Activated gamma-delta T cell (primary cell): Measurements from ENCODE around the gene WDR4.
A peak's percentile ranks its signal among the peaks of the same experiment; 100 is the strongest.
"Not testable (repeated sequence)": the region's sequence is repeated elsewhere in the genome, so short reads cannot be mapped to it uniquely, and the experiment has no call there.

Source experiments
- DNase-seq: peaks from one replicate; lab custom pipeline; 2025; lab: John Stamatoyannopoulos, UW
- total RNA-seq, 2 donors: gene quantifications; one replicate each; lab custom pipeline; 2026; lab: John Stamatoyannopoulos, UW

The WDR4 gene
- total RNA-seq: 10.6 to 18.9 reads per million in 2 donors

GRCh38 chr21:42878993-42879787 is at the start of gene WDR4:
WDR4 (minus strand) TSS chr21:42879539; CDS start chr21:42879495, 44 bp downstream.
- peak; percentile 92 for DNase-seq

- DNase-seq: not testable (repeated sequence)
Observed at GRCh38 chr21:42927474-42928200, 48.3 kb upstream of the WDR4 start.

- no peak for DNase-seq
Observed at GRCh38 chr21:42925114-42925926, 46.0 kb upstream of the WDR4 start, which contains the start of gene ERVH48-1. ERVH48-1 (minus strand) TSS chr21:42925630; CDS start chr21:42919006, 6,624 bp downstream.

- no peak for DNase-seq
Observed at GRCh38 chr21:42924433-42924751, 45.1 kb upstream of the WDR4 start.

GRCh38 chr21:42923553-42924432 is 44.5 kb upstream of the WDR4 start:
- no peak for DNase-seq

- no peak for DNase-seq
Observed at GRCh38 chr21:42922918-42923317, 43.6 kb upstream of the WDR4 start.

- DNase-seq: no peak
Observed at GRCh38 chr21:42921927-42922326, 42.6 kb upstream of the WDR4 start.

- no peak for DNase-seq
Observed at GRCh38 chr21:42918291-42918690, 39.0 kb upstream of the WDR4 start.

- DNase-seq: no peak
Observed at GRCh38 chr21:42913476-42913875, 34.1 kb upstream of the WDR4 start.

GRCh38 chr21:42911920-42912319 is 32.6 kb upstream of the WDR4 start:
- not testable (repeated sequence) for DNase-seq

GRCh38 chr21:42908484-42908883 is 29.1 kb upstream of the WDR4 start:
- DNase-seq: not testable (repeated sequence)

GRCh38 chr21:42906233-42906632 is 26.9 kb upstream of the WDR4 start:
- no peak for DNase-seq

GRCh38 chr21:42905195-42905594 is 25.9 kb upstream of the WDR4 start:
- no peak for DNase-seq

GRCh38 chr21:42903817-42904216 is 24.5 kb upstream of the WDR4 start:
- DNase-seq: no peak

- no peak for DNase-seq
Observed at GRCh38 chr21:42900446-42900845, 21.1 kb upstream of the WDR4 start.

GRCh38 chr21:42892931-42893755 is 13.8 kb upstream of the WDR4 start, which contains the start of gene NDUFV3:
NDUFV3 (plus strand) TSS chr21:42893309; CDS start chr21:42893334, 25 bp downstream.
- DNase-seq: peak; percentile 100

- no peak for DNase-seq
Observed at GRCh38 chr21:42892582-42892930, 13.2 kb upstream of the WDR4 start.

- DNase-seq: no peak
Observed at GRCh38 chr21:42887326-42887725, 8.0 kb upstream of the WDR4 start.

- DNase-seq: no peak
Observed at GRCh38 chr21:42883921-42884320, 4.6 kb upstream of the WDR4 start.

GRCh38 chr21:42880352-42880751 is 1.0 kb upstream of the WDR4 start:
- DNase-seq: no peak

- no peak for DNase-seq
Observed at GRCh38 chr21:42878678-42878992, 704 bp downstream of the WDR4 start.
